Stimulated activated naive CD8-positive, alpha-beta T cell treated with anti-CD3 and anti-CD28 coated beads, Interleukin-15, Interleukin-2, amounts not matched to agents 100 ng/mL and 50 ng/mL, for 24 hours (primary cell): ENCODE results near the gene RNPS1.

Experiments used
- H3K27ac Mint-ChIP-seq: one replicate; pipeline ENCODE4 v1.8.0; 2021; ENCODE audit warnings: mild to moderate bottlenecking, mixed read lengths
- H3K27me3 Mint-ChIP-seq: one replicate; pipeline ENCODE4 v1.8.0; 2021; ENCODE audit warnings: mixed read lengths
- H3K36me3 Mint-ChIP-seq: one replicate; pipeline ENCODE4 v1.8.0; 2021; ENCODE audit warnings: low read depth, mixed read lengths
- H3K4me1 Mint-ChIP-seq: one replicate; pipeline ENCODE4 v1.8.0; 2021; ENCODE audit warnings: low read depth, mixed read lengths
- H3K4me3 Mint-ChIP-seq: one replicate; pipeline ENCODE4 v1.8.0; 2021; ENCODE audit warnings: mild to moderate bottlenecking, mixed read lengths
- H3K9me3 Mint-ChIP-seq: one replicate; pipeline ENCODE4 v1.8.0; 2021; ENCODE audit warnings: mixed read lengths

The RNPS1 gene

GRCh38 chr16:2209258-2210008 lies 58.5 kb downstream of the RNPS1 start:
- no peaks in the 10 kb centered on the region for H3K9me3 Mint-ChIP-seq
- H3K4me1 Mint-ChIP-seq = peaks cover 41% of the 10 kb centered on the region
- peaks cover 43% of the 10 kb centered on the region for H3K36me3 Mint-ChIP-seq
- no peak overlapping the region for H3K4me3 Mint-ChIP-seq
- H3K27ac Mint-ChIP-seq = no peak overlapping the region
- H3K27me3 Mint-ChIP-seq = no peaks in the 10 kb centered on the region

- Mint-ChIP-seq H3K4me1 (peaks cover 44% of the 10 kb centered on the region), H3K27ac (no peak overlapping the region), H3K9me3 (no peaks in the 10 kb centered on the region), H3K4me3 (no peak overlapping the region), H3K27me3 (no peaks in the 10 kb centered on the region), H3K36me3 (peaks cover 43% of the 10 kb centered on the region)
These were observed 59.2 kb downstream of the RNPS1 start for GRCh38 chr16:2208772-2209171.

- peaks cover 44% of the 10 kb centered on the region for H3K4me1 Mint-ChIP-seq
- peaks cover 38% of the 10 kb centered on the region for H3K36me3 Mint-ChIP-seq
- no peaks in the 10 kb centered on the region for H3K9me3 Mint-ChIP-seq
- no peaks in the 10 kb centered on the region for H3K27me3 Mint-ChIP-seq
- H3K27ac Mint-ChIP-seq = no peak overlapping the region
- H3K4me3 Mint-ChIP-seq = no peak overlapping the region
These were observed 59.6 kb downstream of the RNPS1 start for GRCh38 chr16:2208308-2208707.

GRCh38 chr16:2207872-2208271 lies 60.1 kb downstream of the RNPS1 start:
- peaks cover 40% of the 10 kb centered on the region for H3K4me1 Mint-ChIP-seq
- peaks cover 35% of the 10 kb centered on the region for H3K36me3 Mint-ChIP-seq
- no peaks in the 10 kb centered on the region for H3K9me3 Mint-ChIP-seq
- H3K27me3 Mint-ChIP-seq = no peaks in the 10 kb centered on the region
- H3K4me3 Mint-ChIP-seq = peak overlapping the region; percentile 91
- H3K27ac Mint-ChIP-seq = peak overlapping the region; percentile 22

- Mint-ChIP-seq H3K4me1 (peaks cover 33% of the 10 kb centered on the region), H3K27me3 (no peaks in the 10 kb centered on the region), H3K27ac (peak overlapping the region; percentile 92), H3K9me3 (no peaks in the 10 kb centered on the region), H3K36me3 (peaks cover 26% of the 10 kb centered on the region), H3K4me3 (peak overlapping the region; percentile 91)
These were observed 61.0 kb downstream of the RNPS1 start for GRCh38 chr16:2206780-2207433.

GRCh38 chr16:2206420-2206779 lies 61.5 kb downstream of the RNPS1 start:
- Mint-ChIP-seq H3K27me3 (no peaks in the 10 kb centered on the region), H3K36me3 (peaks cover 22% of the 10 kb centered on the region), H3K9me3 (no peaks in the 10 kb centered on the region), H3K4me1 (peaks cover 31% of the 10 kb centered on the region), H3K4me3 (peak overlapping the region; percentile 91), H3K27ac (peak overlapping the region; percentile 92)

GRCh38 chr16:2205967-2206313 lies 62.0 kb downstream of the RNPS1 start:
- Mint-ChIP-seq H3K4me3 (peak overlapping the region; percentile 91), H3K36me3 (peaks cover 22% of the 10 kb centered on the region), H3K4me1 (peaks cover 31% of the 10 kb centered on the region), H3K27me3 (no peaks in the 10 kb centered on the region), H3K9me3 (no peaks in the 10 kb centered on the region), H3K27ac (peak overlapping the region; percentile 92)

- H3K4me3 Mint-ChIP-seq = peak within 1 kb of the TSS; percentile 91
- H3K27me3 Mint-ChIP-seq = no peaks in the 10 kb centered on the region
- H3K9me3 Mint-ChIP-seq = no peaks in the 10 kb centered on the region
- H3K4me1 Mint-ChIP-seq = peaks cover 31% of the 10 kb centered on the region
- peaks cover 20% of the 10 kb centered on the region for H3K36me3 Mint-ChIP-seq
- peak within 1 kb of the TSS; percentile 92 for H3K27ac Mint-ChIP-seq
These were observed 62.6 kb downstream of the RNPS1 start, which contains the start of gene MLST8 for GRCh38 chr16:2205104-2205966. Gene MLST8, plus strand, starts transcription at chr16:2205454. Its CDS starts 632 bp downstream, at chr16:2206086.

- H3K9me3 Mint-ChIP-seq = no peaks in the 10 kb centered on the region
- H3K36me3 Mint-ChIP-seq = peaks cover 18% of the 10 kb centered on the region
- H3K27me3 Mint-ChIP-seq = no peaks in the 10 kb centered on the region
- H3K4me3 Mint-ChIP-seq = peak overlapping the region; percentile 79
- H3K4me1 Mint-ChIP-seq = peaks cover 31% of the 10 kb centered on the region
- peak overlapping the region; percentile 86 for H3K27ac Mint-ChIP-seq
These were observed 63.4 kb downstream of the RNPS1 start for GRCh38 chr16:2204416-2205103.
